Activated naive CD4-positive, alpha-beta T cell treated with Interleukin-2 at 50 U/mL for 16 hours (primary cell): ENCODE results near the gene NXNL2.

Experiments used
- DNase-seq: peaks from one replicate; pipeline ENCODE4 v3.0.0-alpha.2; 2020

The NXNL2 gene

DNA sequence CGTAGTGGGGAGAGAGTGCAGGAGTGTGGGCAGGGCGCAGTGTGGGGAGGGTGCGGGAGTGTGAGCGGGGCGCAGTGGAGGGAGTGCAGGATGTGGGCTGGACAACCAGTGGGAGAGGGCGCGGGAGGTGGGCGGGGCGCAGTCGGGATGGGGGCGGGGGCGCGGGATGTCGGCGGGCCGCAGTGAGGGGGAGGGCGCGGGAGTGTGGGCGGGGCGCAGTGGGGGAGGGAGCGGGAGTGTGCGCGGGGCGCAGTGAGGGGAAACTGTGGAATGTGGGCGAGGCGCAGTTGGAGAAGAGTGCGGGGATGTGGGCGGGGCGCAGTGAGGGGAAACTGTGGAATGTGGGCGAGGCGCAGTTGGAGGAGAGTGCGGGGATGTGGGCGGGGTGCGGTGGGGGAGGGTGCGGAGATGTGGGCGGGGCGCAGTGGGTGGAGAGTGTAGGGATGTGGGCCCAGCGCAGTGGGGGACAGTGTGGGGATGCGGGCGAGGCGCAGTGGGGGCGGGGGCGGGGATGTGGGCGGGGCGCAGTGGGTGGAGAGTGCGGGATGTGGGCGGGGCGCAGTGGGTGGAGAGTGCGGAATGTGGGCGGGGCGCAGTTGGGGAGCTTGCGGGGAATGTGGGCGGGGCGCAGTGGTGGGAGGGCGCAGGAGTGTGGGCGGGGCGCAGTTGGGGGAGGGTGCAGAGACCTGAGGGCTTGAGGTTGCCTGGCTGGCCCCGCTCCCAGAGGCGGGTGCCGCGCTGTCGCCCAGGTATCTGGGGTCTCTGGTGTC, at the start of gene NXNL2:
TSS of gene NXNL2 (plus strand) at position 723 of the 770 bp plus-strand sequence. CDS start 257 bp downstream, outside the sequence.
- peak; percentile 26 for DNase-seq

DNA sequence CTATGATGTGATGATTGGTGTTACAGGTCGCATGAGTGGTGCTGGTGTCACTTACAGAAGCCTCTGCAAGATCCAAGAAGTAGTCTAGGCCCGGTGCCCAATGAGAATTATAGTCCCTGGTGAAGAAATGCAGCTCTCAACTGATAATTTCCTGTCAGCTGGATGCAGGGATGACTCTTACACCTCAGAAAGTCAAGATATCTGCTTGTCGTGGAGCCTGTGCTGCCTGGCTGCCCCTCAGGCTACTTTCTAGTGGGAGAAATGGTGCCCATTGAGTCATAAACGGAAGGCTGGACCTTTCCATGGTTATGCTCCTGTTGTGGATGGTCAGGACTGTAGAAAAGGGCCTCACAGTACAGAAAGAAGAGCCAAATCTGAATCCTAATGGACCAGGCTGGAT, 46.8 kb upstream of the NXNL2 start:
- no peak for DNase-seq

DNA sequence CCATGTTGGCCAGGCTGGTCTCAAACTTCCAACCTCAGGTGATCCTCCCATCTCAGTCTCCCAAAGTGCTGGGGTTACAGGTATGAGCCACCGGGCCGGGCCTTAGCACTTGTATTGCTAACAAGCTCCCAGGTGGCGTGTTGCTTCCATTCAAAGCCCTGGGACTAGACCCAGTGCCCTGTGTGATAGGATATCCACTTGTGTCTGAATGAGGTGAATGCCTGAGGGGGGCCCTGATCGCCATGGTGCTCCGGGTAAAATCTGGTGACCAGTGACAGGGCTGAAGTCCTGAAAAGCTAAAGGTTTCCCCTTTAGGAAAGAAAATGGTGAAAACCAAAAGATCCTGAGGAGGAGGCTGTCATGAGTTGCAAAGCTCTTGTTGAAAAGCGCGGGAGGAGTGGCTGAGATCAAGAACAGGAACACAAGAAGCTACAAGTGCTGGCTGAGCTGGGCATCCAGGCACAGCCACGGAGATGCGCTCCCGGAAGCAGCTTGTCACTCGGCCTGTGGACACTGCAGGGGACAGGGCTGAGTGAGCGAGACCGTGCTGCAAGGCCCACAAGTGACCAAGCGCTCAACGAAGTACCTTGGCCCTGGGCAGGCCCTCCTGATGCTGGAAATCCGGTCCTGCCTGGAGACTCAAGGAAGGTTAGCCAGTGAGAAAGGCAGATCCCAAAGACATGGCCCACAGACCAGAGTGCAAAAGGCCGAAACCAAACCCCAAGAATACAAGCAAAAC, 39.8 kb upstream of the NXNL2 start:
- DNase-seq = no peak

DNA sequence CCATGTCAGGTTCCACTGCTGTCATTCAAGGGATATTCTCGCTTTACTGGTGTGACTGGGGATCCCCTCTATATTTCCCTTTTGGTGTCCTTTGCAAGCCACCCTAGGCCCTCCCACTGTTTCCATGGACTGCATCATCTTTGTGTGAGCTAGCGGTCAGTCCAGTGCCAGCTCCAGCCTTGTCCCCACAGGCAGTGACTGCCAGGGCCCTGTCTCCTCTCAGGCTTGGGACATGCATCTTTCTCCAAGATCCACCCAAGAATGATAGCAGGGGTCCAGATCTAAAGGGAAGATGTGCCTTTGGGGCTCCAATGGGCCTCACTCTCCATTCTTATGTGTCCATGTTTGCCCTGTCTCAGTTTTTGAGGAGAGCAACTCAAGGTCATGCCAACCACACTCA, 37.8 kb upstream of the NXNL2 start:
- no peak for DNase-seq

DNA sequence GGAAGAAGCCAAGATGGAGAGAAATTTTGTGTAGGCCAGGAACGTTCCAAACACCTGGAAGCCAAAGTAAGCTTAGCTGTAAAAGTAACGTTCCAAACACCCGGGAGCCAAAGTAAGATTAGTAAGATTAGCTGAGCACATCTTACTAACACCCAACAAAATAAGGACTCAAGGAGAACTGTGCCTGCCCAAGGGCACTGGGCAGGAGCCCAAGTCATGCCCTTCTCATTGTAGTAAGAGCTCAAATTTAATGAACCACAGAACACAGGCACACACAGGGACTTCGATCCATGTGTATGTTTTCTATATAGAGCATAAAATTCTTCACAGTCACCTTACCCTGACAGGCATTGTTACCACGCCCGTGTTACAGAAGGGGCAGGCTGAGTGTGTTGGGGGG, 36.1 kb upstream of the NXNL2 start:
- DNase-seq = no peak

DNA sequence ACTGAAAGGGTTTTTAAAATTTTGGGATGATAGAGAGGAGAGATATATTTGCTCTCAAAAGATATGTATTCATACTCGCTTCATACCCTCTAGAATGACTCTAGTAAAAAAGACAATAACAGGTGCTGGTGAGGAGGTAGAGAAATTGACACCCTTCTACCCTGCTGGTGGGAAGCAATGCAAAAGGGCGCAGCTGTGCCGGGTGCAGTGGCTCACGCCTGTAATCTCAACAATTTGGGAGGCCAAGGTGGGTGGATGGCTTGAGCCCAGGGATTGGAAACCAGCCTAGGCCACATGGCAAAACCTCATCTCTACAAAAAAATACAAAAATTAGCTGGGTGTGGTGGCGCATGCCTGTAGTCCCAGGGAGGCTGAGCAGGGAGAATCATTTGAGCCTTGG, 33.9 kb upstream of the NXNL2 start:
- DNase-seq = no peak

DNA sequence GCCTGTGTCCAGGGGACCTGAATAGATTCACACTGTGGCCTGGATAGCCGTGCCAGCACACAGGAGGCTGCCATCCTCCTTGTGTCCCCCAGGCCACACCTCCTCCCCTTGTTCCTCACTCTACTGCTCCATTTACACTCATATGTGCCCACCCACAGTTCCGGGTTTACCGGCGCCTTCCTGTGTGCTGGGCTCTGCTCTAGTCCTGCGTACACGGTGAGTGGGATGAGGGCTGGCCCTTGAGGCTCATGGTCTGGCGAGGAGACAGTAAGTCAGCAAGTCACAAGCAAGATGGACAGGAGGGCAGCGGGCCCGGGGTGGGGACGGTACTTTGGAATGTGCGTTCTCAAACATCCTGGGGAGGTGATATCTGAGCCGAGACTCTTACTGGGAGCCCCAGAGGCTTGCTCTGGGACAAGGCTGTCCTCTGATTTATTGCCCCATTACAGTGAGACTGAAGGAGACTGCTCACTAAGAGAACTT, 32.4 kb upstream of the NXNL2 start:
- DNase-seq = no peak

DNA sequence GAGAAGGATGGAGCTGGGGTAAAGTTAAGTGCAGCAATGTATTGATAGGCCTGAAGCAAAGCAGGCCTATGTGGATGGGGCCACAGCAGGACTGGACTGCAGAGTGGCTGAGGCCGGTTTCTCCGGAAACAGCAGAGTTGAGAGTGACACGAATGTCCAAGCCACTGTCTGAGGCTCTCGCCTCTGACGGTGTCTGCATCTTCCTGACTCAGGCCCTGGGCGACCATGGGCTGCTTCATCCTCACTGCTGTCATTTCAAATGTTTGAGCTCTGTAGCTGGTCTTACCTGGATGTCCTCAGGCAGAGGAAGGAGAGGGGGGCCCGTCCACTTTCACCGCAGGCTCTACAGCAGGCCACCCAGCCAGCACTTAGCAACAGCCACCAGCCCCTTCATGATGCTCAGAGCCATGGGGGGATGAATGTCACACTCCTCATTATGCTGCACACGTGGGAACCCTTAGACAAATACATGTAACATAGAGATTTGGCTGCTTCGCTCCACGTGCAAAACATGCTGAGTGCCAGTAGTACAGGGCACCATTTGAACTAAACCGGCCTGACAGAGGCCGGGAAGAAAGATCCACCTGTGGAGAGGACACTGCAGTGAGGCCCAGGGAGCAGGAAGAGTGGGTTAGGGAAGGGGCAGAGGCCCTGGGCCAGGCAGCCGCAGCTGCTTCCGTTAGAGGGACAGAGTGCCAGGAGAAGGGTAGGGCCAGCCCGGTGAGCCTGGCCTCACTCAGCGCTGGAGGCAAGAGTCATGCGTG, 31.7 kb upstream of the NXNL2 start:
- no peak for DNase-seq

DNA sequence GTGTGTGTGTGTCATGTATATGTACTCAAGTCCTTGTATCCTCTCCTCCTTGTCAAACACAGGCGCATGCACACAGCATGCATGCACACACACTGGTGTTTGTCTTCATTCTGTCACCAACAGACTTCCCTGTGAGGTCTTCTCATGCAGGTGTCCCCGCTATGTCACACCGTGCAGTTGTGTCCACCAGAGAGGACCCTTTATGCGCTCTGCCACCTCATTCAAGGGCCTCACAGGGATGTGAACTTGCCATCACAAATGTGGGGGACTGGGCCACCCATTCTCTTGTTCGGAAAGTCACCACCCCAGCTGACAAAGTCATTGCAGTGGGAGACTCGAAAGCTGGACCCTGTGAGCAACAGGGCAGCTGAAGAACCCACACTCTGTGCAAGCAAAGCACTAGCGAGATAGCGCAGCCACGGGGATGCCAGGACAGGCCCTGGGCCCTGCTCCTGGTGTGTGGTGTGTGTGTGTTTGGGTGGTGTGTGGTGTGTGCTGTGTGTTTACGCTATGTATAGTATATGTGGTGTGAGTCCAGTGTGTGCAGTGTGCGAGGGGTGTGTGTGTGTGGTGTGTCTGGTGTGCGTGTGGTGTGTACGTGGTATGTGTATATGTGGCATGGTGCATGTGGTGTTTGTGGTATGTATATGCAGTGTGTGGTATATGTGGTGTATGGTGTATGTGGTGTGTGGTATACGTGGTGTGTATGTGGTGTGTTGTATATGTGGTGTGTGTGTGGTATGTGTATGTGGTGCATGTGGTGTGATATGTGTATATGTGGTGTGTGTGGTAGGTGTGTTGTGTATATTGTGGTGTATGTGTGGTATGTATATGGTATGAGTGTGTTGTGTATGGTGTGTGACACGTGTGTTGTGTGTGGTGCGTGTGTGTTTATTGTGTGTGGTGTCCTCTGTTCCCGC, 30.9 kb upstream of the NXNL2 start:
- DNase-seq = no peak

DNA sequence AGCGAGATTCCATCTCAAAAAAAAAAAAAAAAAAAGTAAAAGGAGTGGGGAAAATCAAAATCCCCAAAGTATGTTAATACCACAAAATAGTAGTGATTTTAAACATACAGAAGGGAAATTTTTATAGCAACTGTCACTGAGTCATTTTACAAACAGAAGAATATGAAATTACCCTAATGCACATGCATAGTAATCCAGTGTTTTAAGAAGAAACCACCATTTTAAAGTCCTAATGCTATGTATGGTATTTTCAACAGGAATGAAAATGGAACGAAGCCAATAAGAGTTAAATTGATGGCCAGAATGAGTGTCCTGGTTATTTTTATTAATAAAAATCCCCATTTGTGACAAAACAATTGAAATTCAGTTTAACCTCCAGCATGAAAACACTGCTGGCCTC, 26.7 kb upstream of the NXNL2 start:
- DNase-seq = no peak

DNA sequence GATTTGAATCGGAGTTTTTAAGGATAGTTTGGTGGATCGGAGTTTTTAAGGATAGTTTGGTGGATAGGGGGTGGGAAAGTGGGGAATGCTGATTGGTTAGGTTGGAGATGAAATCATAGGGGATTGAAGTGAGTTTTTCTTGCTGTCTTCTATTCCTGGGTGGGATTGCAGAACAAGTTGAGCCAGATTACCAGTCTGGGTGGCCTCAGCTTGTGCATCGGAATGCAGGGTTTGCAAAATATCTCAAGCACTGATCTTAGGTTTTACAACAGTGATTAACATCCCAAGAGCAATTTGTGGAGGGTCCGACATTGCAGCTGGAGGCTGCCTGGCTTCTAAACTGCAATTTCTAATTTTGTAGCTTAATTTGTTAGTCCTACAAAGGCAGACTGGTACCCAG, 23.1 kb upstream of the NXNL2 start:
- DNase-seq = no peak

DNA sequence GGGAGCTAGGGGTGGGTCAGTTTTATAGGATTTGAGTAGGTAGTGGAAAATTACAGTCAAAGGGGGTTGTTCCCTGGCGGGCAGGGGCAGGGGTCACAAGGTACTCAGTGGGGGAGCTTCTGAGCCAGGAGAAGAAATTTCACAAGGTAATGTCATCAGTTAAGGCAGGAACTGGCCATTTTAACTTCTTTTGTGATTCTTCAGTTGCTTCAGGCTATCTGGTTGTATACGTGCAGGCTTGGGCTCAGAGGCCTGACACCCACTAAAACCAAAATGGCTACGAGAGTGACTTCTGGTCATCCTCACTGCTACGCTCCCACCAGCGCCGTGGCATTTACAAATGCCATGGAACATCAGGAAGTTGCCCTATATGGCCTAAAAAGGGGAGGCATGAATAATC, 20.7 kb upstream of the NXNL2 start:
- DNase-seq = no peak

DNA sequence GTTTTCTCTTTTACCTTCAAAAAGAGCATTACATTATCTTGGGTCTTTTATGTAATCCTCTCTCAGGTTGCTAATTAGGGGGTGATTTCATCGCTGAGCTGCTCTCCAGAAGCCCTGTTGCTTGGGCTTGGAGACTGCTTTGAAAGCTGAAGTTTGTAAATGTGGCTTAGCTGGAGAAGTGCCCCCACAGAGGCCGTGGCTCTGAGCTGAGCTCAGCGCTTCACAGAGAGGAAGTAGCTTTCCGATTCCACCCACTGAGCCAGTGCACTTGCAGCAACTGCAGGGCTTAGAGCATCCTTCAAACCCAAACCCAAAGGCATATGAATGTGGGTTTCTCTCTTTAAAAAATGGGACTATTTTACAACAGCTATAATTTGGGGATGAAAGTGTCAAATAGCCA, 13.7 kb upstream of the NXNL2 start:
- no peak for DNase-seq

DNA sequence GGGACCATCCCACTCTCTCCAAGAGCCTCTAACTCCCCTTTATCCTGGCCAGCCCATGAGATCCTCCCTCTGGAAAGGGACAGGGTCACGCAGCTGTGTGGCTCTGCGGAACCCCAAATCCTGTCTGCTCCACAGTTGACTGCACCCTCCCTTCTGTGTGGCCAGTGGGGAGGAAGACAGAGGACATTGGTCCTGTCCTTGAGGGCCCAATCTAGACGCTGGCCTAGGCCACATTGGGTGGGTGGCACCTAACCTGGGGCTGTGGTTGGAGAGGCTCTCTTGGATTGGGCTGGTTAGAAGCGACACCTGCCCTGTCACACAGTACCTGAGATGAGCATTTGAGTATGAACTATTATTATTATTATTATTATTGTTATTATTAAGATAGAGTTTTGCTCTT, 12.6 kb upstream of the NXNL2 start:
- no peak for DNase-seq

DNA sequence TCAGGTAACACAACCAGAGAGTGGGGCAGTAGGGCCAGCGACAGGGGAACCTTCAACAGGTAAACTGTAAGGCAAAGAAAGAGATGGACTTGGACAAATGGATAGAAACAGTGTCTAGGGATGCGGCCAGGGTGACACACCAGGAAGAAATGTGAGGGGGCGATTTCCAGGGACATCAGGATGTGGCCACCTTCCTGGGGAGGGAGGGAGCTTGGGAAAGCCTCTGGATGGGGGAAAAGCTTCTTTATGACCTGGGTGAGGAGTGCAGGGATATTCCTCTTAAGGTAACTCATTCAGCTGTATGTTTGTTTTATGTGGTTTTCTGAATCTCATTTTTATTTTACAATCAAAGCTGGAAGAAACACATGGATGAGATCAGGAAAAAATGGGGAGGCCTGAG, 11.9 kb upstream of the NXNL2 start:
- no peak for DNase-seq

DNA sequence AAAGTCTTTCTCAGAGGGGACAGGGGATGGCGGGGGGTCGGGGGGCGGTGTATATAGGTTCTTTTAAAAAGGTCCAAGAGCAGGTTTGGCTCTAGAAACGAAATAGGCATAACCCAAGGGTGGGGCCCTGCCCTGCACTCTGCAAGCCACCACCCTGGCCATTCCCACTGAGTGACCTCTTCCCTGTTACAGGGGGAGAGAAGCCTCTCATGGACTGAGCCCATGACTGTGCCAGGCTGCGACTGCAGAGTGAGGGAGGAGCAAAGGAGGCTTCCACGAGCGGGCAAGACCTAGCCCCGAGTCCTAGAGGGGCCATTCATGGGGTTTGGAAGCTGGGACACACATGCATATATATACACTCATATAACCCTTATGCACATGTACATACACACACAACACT, 10.1 kb upstream of the NXNL2 start:
- no peak for DNase-seq

DNA sequence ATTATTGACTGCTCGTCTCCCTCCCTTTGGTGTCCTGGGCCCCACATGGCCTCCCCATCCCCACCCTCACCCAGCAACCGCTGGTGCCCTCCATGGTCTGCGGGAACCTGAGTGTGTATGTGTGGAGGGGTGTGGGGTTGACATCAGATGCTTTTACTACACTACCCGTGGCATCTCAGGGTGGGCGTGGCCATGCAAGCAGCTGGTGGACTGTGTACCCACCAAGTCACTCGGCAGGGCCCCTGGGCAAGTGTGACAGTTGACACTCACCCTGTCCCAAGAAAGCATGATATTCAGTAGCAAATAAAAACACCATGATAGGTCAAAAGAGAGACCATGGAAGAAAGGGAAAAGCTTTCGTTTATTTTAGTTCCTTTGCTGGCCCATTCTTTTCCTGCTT, 7.4 kb upstream of the NXNL2 start:
- DNase-seq = no peak

DNA sequence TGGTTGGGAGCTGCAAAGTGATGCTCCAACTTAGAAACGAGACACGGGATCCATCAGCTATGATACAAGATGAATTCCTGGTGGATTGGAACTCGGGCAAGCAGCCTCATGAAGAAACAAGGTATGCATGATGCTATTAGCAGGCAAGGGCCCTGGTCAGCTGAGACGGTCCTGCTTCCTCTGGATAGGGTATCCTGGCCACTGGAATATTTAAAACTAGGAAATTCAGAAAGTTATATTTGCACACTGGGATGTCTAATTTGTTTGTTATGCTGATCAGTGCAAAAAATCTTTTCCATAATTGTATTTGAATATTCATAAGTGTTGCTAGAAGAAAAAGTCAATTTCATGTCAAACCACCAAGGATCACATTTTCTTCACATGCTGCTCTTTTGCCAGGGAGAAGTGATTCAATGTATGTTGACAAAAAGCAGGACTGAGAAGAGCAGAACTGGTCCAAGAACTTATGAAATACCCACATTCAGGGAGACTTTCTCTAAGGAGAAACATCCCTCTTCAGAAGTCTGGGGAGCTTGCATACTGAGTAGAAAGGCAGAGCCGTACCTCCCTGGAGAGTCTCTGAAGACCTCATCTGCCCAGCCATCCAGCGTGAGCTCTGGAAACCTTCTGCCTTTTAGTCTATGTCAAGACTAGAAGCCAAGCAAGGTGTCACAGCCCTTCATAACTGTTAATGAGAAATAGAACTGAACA, 6.7 kb upstream of the NXNL2 start:
- DNase-seq = no peak

DNA sequence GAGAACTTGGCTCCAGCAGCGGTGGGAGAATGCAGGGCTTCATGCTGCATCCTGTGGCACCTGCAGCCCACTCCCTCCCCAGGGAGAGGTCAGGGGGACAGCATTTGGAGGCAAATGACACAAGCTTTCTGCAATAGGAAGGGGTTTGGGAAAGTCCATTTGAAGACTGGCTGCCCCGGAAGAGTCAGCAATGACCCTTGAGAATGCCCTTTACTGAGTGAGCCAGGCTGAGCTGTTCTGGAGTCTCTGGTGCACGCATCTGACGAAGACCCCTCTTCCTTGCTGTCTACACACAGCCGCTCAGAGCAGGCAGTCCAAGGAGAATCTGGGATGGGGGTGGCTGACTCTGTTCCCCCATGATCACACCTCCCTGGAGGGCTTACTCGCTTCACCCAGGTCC, 5.5 kb upstream of the NXNL2 start:
- no peak for DNase-seq

DNA sequence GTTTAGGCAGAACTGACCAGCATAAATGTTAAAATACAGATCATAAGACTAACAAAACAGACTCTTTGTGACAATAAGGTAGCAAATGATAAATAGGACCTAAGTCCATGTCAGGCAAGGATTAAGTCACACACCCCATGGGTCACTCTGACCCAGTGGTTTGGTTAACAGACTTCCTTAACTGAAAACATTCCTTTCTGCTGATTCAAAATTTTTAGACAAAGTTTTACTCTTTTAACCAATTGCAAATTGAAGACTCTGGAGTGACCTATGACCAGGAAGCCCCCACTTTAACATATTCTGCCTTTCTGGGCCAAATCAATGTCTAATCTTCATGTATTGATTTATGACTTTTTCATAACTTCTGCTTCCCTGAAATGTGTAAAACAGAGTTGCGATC, 4.9 kb upstream of the NXNL2 start:
- no peak for DNase-seq

DNA sequence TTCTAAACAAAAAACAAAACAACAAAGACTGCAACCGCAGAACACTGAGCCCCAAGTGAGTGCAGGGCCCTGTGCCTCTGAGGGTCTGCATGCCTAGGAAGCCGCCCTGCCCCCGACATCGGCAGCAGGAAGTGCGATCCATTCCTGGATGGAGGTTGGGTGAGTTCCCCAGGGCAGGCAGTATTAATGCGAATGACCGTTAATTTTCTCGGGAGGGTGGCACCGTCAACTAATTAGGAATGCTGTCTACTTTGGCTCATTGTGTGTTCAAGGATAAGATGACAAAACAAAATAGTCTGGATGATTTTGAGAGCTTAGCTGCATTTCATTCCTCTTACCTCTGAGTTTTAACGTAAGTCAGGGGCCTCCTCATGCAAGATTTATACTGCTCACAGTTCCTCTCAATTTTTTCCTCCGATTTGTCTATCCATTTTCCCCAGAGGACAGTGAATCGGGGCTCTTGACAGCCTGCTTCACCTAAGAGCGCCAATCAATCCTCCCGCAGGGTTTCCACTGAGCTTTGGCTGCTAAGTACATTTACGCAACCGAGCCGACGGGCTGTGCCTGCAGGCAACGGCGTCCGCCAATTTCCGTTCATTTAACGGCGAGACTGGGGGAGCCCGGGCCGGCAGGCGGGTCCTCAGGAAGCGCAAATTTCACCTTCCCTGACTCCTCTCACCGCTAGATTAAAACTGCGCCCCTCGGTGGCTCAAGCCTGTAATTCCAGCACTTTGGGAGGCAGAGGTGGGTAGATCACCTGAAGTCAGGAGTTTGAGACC, 2.9 kb upstream of the NXNL2 start:
- DNase-seq = no peak
